ENCODE measurements around the gene TWIST2.

TWIST2 gene

DNA sequence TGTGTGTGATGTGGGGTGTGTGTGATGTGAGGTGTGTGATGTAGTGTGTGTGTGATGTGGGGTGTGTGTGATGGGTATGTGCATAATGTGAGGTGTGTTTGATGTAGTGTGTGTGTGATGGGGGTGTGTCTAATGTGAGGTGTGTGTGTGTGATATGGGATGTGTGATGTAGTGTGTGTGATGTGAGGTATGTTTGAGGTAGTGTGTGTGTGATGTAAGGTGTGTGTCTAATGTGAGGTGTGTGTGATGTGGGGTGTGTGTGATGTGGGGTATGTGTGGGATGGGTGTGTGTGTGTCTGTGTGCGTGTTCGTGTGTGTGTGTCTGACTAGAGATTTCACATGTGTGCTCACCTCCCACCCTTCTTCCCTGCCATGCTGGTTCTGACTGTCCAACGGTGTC lies 56.3 kb downstream of the TWIST2 start:
- no peak for DNase-seq (ENCODE audit: low read depth in 2 of 2)

DNA sequence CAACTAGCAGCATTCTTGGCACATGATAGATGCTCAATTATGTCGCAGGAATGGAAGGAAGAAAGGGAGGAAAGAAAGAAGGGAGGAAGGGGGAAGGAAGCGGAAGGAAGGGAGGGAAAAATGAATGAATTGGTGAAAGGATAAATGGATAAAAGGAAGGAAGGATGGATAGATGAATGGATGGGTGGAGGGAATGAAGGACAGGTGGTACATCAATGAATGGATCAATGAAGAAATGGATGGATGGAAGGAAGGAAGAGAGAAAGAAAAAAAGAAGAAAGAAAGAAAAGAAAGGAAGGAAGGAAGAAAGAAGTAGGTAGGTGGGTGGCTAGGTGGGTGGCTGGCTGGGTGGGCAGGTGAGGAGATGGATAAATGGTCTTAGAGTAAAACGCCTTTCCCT lies 56.8 kb downstream of the TWIST2 start:
- DNase-seq (ENCODE audit: low read depth in 2 of 2): no peak

DNA sequence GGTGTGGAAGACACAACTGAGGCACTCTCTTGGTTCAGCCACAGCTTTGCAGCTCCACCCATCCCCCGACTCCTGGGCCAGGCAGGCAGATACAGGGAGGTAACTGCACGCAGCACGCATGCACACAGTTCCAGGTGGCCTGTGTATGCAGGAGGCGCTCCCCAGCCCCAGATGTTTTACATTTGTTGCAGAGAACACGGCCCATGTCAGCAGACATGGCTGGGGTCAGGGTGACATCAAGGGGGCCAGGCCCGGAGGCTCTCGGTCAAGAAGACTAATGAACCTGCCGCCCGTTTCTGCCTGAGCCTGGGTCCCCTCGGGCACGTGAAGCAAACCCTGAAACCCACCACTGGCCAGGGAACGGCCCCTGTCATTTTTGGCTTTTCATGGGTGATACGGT lies 57.3 kb downstream of the TWIST2 start:
- DNase-seq (ENCODE audit: low read depth in 2 of 2): no peak

DNA sequence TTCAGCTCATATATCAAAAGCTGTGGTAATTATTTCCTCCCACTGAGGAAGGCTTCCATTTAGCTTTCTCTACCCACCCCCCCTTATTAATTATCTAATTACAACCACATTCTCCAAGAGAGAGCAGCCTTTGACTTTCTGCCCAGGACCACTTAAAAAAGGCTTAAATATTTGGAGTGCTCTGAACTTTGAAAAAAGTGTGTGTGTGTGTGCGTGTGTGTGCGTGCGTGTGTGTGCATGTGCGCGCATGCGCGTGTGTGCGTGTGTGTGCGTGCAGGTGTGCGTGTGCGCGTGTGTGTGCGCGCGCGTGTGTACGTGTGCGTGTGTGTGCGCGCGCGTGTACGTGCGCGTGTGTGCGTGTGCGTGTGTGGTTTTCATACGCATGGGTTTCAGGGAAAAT lies 57.8 kb downstream of the TWIST2 start:
- DNase-seq (ENCODE audit: low read depth in 2 of 2): no peak

DNA sequence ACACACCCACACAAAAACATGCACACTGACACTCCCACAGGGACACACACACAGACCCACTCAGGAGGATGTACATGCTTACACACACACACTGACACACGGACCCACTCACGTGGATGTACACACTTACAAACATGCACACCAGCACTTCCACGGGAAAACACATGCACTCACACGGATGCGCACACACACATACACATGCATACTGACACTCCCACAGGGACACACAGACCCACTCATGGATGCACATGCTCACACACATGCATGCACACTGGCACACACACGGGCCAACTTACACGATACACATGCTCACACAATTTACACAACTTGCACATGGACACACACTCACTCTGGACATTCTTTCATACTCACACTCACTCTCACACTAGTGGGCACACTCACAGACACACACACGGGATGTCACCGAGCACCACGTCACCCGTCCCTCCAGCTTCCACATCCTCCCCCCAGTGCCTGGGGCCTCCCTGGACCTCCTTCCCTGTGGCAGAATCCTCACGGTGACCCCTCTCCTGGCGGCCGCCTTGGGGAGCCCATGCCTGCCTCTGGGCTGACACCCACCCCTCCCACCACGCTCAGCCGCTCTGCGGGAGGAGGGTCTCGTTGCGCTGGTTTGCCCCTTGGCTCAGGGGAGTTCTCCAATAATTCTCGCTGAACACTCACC lies 58.5 kb downstream of the TWIST2 start:
- no peak for DNase-seq (ENCODE audit: low read depth in 2 of 2)

DNA sequence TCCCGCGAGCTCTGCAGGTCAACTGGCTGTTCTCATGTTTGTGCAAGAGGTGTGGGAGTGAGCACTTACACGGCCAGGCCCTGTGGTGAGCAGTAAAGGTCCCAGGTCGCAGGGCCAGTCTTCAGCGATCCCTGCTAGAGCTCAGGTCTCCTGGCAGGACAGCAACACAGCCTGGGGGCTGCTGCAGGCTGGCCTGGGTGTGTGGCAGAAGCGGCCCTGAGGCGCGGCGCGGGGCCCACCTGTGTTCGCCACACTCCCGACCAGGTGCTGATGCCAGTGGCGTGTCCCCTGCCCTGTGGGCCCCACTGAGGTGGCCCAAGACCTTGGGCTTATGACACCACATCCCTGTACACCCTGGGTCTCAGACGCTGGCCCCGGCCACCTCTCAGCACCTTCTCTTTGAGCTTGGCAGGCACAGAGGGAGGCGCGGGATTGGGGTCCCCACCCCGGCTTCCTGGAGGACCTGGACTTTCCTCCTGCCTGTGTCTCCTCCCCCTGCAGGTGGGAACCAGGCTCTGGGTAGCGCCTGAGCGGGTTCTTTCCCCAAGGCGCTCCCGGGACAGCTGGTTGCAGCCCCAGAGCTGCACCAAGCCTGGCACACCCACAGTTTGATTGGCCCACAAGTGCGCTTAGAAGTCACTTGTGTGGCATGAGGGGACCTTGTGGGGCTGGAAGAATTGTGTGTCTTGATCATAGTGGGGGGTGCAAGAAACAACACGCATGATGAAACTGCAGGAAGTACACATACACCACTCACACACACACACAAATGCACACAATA lies 59.2 kb downstream of the TWIST2 start:
- no peak for DNase-seq (ENCODE audit: low read depth in 2 of 2)

DNA sequence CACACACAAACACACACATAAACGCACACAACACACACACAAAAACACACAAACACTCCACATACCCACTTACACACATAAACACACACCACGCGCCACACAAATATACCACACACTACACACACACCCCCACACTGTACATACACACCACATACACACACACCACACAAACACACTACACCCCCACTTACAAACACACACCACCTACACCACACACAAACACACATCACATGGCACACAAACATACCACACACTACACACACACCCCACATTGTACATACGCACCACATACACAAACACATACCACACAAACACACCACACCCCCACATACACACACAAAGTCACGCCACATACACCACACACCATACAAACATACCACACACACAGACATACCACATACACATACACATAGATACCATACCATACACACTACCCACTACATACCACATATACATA lies 59.9 kb downstream of the TWIST2 start:
- no peak for DNase-seq (ENCODE audit: low read depth in 2 of 2)

DNA sequence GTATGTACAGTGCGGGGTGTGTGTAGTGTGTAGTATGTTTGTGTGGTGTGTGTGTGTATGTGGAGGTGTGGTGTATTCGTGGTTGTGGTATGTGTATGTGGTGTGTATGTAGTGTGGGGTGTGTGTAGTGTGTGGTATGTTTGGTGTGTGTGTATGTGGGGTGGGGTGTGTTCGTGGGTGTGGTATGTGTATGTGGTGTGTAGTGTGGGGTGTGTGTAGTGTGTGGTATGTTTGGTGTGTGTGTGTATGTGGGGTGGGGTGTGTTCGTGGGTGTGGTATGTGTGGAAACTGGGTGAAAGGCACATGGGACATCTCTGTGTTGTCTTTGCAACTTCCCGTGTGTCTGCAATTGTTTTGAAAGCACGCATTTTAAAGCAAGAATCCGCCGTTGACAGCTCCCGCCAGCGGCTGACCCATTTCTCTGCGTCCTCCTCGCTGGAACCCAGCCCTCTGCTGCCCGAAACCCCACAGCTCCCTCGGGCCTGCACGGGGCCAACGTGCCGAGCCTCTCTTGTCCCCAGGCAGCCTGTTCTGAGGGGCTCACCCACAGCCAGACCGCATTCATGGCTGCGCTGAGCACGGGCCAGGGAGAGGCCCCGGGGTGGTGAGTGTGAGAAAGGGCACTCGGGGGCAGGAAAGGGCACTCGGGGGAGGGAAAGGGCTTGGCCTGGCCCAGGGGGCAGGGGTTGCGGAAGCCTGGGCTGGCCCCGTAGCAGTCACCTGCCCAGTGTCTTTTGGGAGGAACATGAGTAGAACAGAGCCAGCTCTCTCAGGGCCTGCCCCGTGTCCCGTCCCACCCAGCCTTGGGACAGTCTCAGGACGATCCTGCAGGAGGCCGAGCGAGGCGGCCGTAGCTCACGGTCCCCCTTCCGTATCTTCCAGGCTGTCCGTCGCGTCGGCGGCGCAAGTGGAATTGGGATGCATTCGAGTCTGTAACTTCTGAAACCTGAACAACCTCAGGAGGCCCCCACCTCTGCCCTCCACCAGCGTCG lies 61.4 kb downstream of the TWIST2 start:
- no peak for DNase-seq (ENCODE audit: low read depth in 2 of 2)

DNA sequence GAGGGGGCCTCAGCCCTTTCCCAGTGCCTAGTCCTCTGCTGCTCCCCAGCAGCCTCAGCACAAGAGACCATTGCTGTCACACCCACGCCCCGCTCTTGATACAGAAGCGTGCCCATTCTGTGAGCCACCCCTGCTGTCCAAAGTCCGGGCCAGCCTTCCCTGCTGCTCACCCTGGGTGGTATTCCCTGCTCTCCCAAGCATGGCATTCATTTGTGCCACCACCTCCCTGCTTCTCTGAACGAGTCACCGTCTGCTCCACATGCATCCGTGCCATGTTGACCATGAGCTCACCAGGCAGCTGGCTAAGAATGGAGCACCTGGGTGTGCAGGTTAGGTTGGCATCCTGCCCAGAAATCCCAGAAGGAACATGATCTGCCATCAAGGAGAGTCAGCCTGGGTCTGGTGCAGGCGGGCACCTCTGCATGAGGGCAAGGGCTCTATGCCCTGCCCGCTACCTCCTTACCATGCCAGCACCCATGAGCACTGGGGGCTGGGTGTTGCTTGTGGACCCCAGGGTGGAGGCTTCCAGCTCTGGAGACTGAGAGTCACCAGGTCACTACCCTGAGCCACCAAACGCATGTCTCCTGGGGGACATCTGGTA lies 63.0 kb downstream of the TWIST2 start:
- no peak for DNase-seq (ENCODE audit: low read depth in 2 of 2)

DNA sequence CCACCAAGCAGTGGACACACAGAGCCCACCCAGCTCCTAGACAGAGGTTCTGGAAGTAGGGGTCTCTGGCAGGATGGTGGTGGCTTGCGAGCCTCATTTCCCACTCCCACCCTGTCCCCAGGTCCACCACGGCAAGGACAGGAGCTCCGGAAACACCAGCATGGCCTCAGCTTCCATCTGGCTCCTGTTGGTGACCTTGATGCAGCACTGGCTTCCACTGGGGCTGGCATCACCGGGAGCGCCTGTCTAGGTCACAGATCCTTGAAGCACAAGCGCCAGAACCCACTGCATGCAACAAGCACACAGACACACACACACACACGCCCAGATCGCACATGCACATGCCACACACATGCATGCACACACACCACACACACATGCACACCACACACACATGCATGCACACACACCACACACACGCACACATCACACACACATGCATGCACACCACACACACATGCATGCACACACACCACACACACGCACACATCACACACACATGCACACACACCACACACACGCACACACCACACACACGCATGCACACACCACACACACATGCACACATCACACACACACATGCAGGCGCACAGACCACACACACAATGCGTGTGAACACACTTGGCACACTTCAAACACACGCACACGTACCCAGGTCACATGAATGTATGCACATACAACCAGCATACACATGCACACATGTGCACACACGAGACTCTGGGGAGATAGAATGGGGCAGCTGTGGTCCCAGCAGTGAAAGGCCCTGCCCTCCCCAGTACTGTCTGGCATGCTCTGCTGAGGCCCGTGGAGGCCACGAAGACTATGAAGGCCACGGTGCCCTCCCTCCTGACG lies 63.7 kb downstream of the TWIST2 start:
- no peak for DNase-seq (ENCODE audit: low read depth in 2 of 2)

DNA sequence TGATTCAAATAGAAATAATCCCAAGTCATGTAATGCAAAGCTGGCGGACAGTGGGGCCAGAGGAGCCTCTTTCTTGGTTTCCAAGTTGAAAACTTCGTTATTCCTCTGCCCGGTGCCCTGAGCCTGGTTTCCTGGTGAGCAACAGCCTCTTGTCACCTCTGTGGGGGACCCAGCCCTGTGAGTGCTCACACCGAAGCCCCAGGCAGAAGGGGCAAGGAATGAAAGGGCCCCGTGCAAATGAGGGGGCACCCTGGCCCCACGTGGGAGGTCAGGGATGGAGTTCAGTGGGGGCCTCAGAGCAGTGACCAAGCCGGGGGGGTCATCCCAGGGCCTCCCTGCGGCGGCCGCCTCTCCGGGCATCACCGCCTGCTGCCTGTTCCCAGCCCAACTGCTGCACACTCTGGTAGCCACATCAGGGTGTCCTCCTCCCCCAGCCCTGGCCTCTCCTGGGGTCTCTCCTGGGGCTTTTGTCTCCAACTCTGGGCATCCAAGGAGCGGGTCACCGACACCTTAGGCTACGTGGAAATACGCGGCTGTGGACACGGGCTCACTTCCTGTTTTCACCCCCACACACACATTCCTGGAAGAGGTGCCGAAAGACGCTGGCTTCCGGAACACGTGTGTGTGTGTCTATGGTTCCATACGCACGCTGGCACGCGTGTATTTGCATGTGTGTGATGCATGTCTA lies 64.5 kb downstream of the TWIST2 start:
- no peak for DNase-seq (ENCODE audit: low read depth in 2 of 2)

DNA sequence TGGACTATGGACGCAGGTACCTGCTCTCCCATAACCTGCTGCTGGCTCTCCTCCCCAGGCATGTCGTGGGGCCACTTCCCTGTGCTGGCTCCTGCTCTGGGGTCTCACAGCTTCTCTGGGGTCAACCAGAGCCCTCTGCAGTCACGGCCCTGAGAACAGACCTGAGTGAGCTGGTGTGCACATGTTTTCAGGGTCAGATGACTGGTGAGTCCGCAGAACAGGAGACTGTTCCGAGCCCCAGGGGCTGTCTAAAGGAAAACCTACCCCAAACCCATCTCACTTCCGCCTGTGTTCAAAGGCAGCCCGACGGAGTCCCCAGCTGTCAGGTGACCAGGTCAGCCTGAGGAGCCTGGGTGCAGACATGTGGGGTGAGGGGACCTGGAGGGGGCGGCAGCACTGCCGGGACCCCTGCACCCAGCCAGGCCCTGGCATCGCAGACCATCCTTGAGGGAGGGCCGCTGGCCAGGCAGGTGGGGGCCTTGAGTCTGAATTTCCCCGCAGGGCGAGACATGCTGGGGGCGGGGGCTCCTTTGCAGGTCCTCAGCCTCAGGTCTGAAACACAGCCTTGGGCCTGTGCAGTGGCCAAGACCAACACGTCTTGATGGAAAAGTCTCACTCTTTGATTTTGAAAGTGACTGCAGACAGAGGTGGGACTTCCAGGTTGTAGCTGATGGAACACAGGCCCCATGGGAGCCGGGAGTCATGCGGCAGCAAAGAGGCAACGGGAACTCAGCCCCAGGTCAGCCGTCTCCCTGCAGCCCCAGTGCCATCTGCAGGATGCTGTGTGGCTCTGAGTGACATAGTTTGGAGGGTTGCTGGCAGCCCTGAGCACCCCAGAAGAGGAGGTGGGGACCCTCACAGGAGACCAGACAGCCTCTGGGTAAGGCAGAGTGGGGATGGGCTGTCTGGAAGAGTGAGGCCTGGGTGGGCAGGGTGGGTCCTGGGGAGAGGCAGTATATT lies 65.3 kb downstream of the TWIST2 start:
- DNase-seq (ENCODE audit: low read depth in 2 of 2): no peak

DNA sequence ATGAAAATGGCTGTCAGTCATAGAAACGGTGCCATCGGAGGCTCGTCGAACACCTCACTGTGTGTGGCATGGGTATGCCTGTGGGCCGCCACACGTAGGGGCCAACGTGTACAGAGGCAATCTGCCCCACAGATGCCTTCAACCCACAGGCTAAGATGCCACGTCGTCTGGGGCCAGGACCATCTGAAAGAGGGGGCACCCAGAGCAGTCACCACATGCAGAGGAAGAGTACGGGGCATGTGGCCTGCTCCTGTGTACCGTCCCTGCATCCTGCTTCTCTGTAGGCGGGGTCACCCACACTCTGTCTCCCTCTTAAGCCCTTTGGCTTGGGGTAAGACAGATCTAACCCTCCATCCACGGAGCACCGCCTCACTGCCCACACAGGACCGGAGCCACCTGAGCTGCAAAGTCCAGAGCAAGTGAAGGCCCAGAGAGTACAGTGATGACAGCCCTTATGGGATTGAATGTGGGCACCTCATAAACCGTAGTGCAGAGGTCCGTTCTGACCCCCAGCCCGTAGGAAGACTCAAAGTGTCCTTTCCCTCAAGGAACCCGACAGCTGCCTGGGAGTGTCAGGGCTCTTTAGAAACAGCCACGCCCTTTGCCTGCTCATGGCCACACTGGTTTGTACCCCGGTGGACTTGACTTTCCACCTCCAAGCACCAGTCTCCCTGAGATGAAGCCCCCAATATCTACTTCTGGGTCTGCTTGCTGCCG lies 66.2 kb downstream of the TWIST2 start:
- no peak for DNase-seq (ENCODE audit: low read depth in 2 of 2)

DNA sequence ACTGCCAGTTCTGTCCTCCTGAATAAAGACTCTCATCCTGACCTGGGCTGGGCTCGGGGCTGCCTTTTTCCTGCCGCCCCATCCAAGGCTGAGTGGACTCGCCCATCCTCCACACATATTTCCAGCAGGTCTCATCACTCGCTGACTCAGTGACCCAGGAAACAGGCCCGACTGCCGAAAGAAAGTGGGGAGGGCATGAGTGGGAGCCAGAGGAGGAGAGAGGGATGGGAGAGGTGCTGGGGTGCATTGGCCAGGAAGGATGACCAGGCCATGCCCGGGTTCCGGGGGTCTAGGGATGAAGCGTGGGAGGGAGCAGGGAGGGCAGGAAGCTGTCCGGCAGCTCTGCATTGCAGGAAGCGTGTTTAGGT lies 66.7 kb downstream of the TWIST2 start:
- no peak for DNase-seq (ENCODE audit: low read depth in 2 of 2)

DNA sequence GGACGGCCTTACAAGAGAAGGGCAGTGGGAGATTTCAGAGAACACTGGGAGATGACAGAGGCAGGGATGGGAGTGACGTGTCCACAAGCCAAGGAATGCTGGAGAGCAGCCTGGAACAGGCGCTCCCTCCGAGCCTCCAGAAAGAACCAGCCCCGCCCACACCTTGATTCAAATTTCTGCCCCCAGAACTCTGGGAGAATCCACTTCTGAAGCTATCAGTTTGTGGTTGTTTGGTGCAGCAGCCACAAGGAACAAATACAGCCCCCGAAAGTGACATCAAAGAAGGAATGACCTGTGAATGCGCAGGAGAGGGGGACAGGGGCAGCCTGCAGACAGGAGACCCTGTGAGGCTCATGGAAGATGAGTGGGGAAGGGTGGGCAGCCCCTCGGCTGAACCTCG lies 67.3 kb downstream of the TWIST2 start:
- no peak for DNase-seq (ENCODE audit: low read depth in 2 of 2)

DNA sequence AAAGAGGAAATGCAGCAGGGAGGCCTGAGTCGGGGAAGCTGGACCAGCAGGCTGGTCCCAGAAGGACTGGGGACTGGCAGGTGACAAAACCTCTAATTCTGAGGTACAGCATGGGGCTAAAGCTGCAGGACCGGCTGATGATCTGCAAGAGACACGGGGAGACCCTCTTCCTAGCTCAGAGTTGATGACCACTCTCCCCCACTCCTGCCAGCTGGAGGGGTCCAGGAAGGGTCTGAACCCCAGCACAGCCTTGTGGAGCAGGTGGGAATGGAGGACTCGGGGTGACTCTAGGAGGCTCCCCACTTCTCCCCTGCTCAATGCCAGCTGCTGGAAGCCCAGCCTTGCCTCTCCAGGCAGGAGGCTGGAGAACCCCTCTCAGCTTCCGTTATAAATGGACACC lies 67.7 kb downstream of the TWIST2 start:
- DNase-seq (ENCODE audit: low read depth in 2 of 2): no peak

DNA sequence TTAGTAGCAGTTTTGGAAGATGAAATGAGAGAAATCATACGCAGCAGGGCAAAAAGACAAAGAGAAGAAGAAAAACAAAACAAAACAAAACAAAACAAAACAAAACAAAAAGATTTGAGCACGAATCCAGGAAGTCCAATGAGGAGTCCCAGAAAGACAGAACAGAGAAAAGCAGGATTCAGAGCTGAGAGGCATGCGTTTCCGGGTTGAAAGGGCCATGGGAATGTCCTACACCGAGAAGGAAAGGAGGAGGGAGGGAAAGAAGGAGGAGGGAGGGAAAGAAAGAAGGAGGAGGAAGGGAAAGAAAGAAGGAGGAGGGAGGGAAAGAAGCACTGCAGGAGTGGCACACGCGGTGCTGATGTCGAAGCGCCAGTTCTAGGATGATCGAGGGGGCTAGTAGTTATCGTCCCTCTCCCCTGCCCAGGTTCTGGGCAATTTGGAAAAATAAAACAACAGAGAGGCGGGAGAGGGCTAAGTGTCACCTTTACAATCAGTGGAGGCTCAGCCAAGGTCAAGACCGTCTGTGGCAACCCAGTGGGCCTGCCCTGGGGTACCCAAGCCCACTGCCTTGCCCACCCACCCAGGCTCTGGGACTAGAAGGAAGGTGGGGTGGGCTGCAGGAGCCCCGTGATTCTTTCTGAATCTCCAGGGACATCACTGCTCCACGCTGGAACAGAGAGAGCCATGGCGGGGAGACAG lies 68.4 kb downstream of the TWIST2 start:
- no peak for DNase-seq (ENCODE audit: low read depth in 2 of 2)
